Measurements from ENCODE around the gene TMEM236.

The TMEM236 gene

DNA sequence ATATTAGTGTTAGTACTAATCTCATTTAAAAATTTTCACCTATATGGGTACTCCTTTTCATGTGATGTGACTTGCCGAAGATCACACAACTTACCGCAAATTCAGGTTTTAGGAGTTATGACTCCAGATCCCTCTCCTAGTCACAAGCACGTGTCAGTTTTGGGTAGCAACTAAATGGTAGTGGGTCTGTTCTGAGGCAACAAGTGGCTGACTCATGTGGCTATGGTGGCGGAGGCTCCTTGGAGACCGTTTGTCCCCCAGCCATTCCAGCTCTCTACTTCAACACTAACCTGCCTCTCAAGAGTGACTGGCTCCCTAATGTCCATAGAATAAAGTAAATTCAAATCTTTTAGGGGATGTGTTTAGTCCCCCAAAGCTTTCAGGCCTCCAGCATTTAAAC is 96.6 kb downstream of the TMEM236 start:
- Histone ChIP-seq H4K20me1 (ENCODE audit: insufficient read depth, low read length) (no peaks in the 10 kb centered on the region), H3K4me3 (ENCODE audit: low read length) (no peak overlapping the region), H3K27me3 (ENCODE audit: low read depth, low read length) (no peaks in the 10 kb centered on the region), H3K4me1 (ENCODE audit: low read length) (peaks cover 35% of the 10 kb centered on the region), H3K9me3 (ENCODE audit: insufficient read depth, low read length) (no peaks in the 10 kb centered on the region), H3K36me3 (replicated peaks; ENCODE audit: low read depth, low read length) (no peaks in the 10 kb centered on the region), H3K9ac (ENCODE audit: low read length) (no peak overlapping the region), H2AFZ (ENCODE audit: low read depth, low read length) (no peak overlapping the region), H3K27ac (ENCODE audit: low read length) (no peak overlapping the region), H3K4me2 (ENCODE audit: low read length) (no peak overlapping the region), H3K79me2 (ENCODE audit: low read length) (no peaks in the 10 kb centered on the region)
- no peak for TF ChIP-seq EZH2phosphoT487 (IDR thresholded peaks at IDR 0.05; ENCODE audit: low read depth)
- TF ChIP-seq, protein P1, sequence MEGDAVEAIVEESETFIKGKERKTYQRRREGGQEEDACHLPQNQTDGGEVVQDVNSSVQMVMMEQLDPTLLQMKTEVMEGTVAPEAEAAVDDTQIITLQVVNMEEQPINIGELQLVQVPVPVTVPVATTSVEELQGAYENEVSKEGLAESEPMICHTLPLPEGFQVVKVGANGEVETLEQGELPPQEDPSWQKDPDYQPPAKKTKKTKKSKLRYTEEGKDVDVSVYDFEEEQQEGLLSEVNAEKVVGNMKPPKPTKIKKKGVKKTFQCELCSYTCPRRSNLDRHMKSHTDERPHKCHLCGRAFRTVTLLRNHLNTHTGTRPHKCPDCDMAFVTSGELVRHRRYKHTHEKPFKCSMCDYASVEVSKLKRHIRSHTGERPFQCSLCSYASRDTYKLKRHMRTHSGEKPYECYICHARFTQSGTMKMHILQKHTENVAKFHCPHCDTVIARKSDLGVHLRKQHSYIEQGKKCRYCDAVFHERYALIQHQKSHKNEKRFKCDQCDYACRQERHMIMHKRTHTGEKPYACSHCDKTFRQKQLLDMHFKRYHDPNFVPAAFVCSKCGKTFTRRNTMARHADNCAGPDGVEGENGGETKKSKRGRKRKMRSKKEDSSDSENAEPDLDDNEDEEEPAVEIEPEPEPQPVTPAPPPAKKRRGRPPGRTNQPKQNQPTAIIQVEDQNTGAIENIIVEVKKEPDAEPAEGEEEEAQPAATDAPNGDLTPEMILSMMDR (IDR thresholded peaks at IDR 0.05; ENCODE audit: low read depth, low read length), result no peak
